Endothelial cell of umbilical vein (primary cell): ENCODE data around the gene SAC3D1. TPM values are rescaled to one million over a fixed set of nuclear protein-coding genes. Genes with fewer than 3 reads are reported as not detected.

Experiments used
- BruUV-seq: library from RNA; stranded (reverse); fragments of 400-500 nt; replicated peaks from 2 replicates; lab custom pipeline; 2021; lab: Mats Ljungman, UMichigan
- CTCF ChIA-PET: fragments of 300-600, 350-600 bp; sonication (Branson Sonifier 250); formaldehyde crosslinking; loops from one replicate; lab custom pipeline; 2021; ENCODE audit warnings: antibody characterized with exemption, inconsistent platforms; lab: Charles Lee
- POLR2A ChIA-PET: fragments of 300-600, 350-600 bp; sonication (Branson Sonifier 250); formaldehyde crosslinking; loops from one replicate; lab custom pipeline; 2021; ENCODE audit warnings: antibody characterized with exemption, inconsistent platforms; lab: Charles Lee
- DNase-seq: peaks from one replicate; pipeline ENCODE4 v3.0.0-alpha.2; 2011; ENCODE audit warnings: low read depth, low spot score
- FAIRE-seq: peaks from 2 replicates; lab custom pipeline; 2011; peaks lifted over from hg19 to GRCh38; lab: Jason Lieb, UNC
- H2AFZ ChIP-seq: 2 replicates; pipeline ENCODE4 v1.6.0; 2012; ENCODE audit warnings: low read depth, low read length, control low read depth, inconsistent platforms
- H3K27ac ChIP-seq: 2 replicates; pipeline ENCODE4 v1.5.1; 2011; ENCODE audit warnings: low read depth, mild to moderate bottlenecking, control low read depth, low read length, moderate library complexity; ENCODE audit not compliant: insufficient read depth
- H3K27me3 ChIP-seq, 2 experiments: 2 replicates each; pipeline versions ENCODE4 v1.6.0 to v1.6.1; 2011; ENCODE audit warnings: low read length in 2 of 2, mixed read lengths in 1 of 2; ENCODE audit not compliant: control insufficient read depth in 2 of 2, insufficient read depth in 2 of 2
- H3K36me3 ChIP-seq, 2 experiments: 2 replicates in 1 of 2; 3 replicates in 1 of 2; pipeline ENCODE4 v1.5.1; 2011; ENCODE audit warnings: low read length in 2 of 2, mild to moderate bottlenecking in 1 of 2, moderate library complexity in 1 of 2; ENCODE audit not compliant: control insufficient read depth in 2 of 2, insufficient read depth in 2 of 2; ENCODE audit errors: extremely low read depth in 1 of 2
- H3K4me1 ChIP-seq: 3 replicates; pipeline ENCODE4 v1.5.1; 2011; ENCODE audit warnings: mild to moderate bottlenecking, low read length; ENCODE audit not compliant: control insufficient read depth, insufficient read depth; ENCODE audit errors: extremely low read depth
- H3K4me2 ChIP-seq: 2 replicates; pipeline ENCODE4 v1.6.1; 2011; ENCODE audit warnings: low read length, control low read depth, mixed read lengths; ENCODE audit not compliant: insufficient read depth
- H3K4me3 ChIP-seq, 3 experiments: fragments of 200-600 bp in 1 of 3; sonication (generic), shearing (Covaris generic) in 1 of 3; replicated peaks in 1 of 3; 2 replicates each; pipeline ENCODE4 v1.5.1; 2011 to 2016; ENCODE audit warnings: control low read depth in 3 of 3, low read length in 3 of 3, mild to moderate bottlenecking in 2 of 3, inconsistent platforms in 1 of 3, low read depth in 1 of 3, moderate library complexity in 1 of 3; ENCODE audit not compliant: insufficient read depth in 1 of 3
- H3K79me2 ChIP-seq: 2 replicates; pipeline ENCODE4 v1.6.0; 2012; ENCODE audit warnings: low read length, inconsistent platforms; ENCODE audit not compliant: control insufficient read depth, insufficient read depth
- H3K9ac ChIP-seq: replicated peaks from 2 replicates; pipeline ENCODE3; 2011; ENCODE audit warnings: low read length, control low read depth; ENCODE audit not compliant: insufficient read depth; ENCODE audit errors: extremely low read depth
- H3K9me1 ChIP-seq: replicated peaks from 3 replicates; pipeline ENCODE4 v1.6.0; 2011; ENCODE audit warnings: mild to moderate bottlenecking, low read length; ENCODE audit not compliant: control insufficient read depth, insufficient read depth; ENCODE audit errors: extremely low read depth
- H3K9me3 ChIP-seq: replicated peaks from 2 replicates; pipeline ENCODE4 v1.5.1; 2012; ENCODE audit warnings: low read length, inconsistent platforms; ENCODE audit not compliant: control insufficient read depth, insufficient read depth
- H4K20me1 ChIP-seq: replicated peaks from 2 replicates; pipeline ENCODE3; 2011; ENCODE audit warnings: mild to moderate bottlenecking, low read length; ENCODE audit not compliant: control insufficient read depth, insufficient read depth; ENCODE audit errors: extremely low read depth
- EZH2 ChIP-seq: IDR thresholded peaks from 2 replicates; pipeline ENCODE4 v1.6.1; 2012; ENCODE audit warnings: borderline replicate concordance, low read depth, mild to moderate bottlenecking, moderate library complexity, low read length, inconsistent platforms; ENCODE audit not compliant: severe bottlenecking
- FOS ChIP-seq: IDR thresholded peaks from 2 replicates; pipeline ENCODE4 v1.6.1; 2011; ENCODE audit warnings: mild to moderate bottlenecking, low read length, moderate library complexity, borderline replicate concordance; ENCODE audit not compliant: insufficient read depth
- GATA2 ChIP-seq: IDR thresholded peaks from 2 replicates; pipeline ENCODE4 v1.7.0; 2011; ENCODE audit warnings: low read depth, mild to moderate bottlenecking, moderate library complexity, mixed read lengths, low read length; ENCODE audit not compliant: insufficient read length, insufficient read depth
- JUN ChIP-seq: IDR thresholded peaks from 2 replicates; pipeline ENCODE4 v1.6.1; 2011; ENCODE audit warnings: borderline replicate concordance, low read depth; ENCODE audit not compliant: insufficient read length, insufficient read depth
- MYC ChIP-seq: IDR thresholded peaks from one replicate; pipeline ENCODE4 v1.6.1; 2011; ENCODE audit warnings: mild to moderate bottlenecking, low read depth, low read length
- POLR2A ChIP-seq: IDR thresholded peaks from 2 replicates; pipeline ENCODE4 v1.6.1; 2012; ENCODE audit warnings: low read depth, mild to moderate bottlenecking, control low read depth, low read length
- POLR2AphosphoS5 ChIP-seq: IDR thresholded peaks from 2 replicates; pipeline ENCODE4 v1.6.1; 2012; ENCODE audit warnings: low read depth, mild to moderate bottlenecking, control low read depth, low read length, moderate library complexity; ENCODE audit not compliant: insufficient read depth
- dilution Hi-C: fragments of 300-500 bp; cut with MboI; formaldehyde crosslinking; loops from one replicate; pipeline ENCODE4 v1.15.0; 2019; ENCODE audit warnings: low sequenced_read_pairs; ENCODE audit not compliant: extremely low pct_ligation_motif_present
- intact Hi-C: fragments of 100-400 bp; cut with micrococcal nuclease; formaldehyde crosslinking; loops from one replicate; pipeline ENCODE4 v1.10.0; 2022
- polyA plus RNA-seq, 4 experiments: library from polyadenylated mRNA; depleted of rRNA in 3 of 4; stranded (reverse) in 3 of 4; unstranded in 1 of 4; fragments of >200 nt; gene quantifications; 2 replicates each; pipeline versions ENCODE4 v1.2.1 to v1.2.3, GENCODE V29; 2011 to 2012; ENCODE audit warnings: missing spikeins in 1 of 4
- total RNA-seq: library from RNA; stranded (reverse); gene quantifications from 2 replicates; pipeline ENCODE4 v1.2.3, GENCODE V29; 2021
- TF ChIP-seq, protein P1 (sequence below): IDR thresholded peaks from 2 replicates; pipeline ENCODE4 v1.6.1; 2011; ENCODE audit not compliant: insufficient read depth, insufficient read length
- TF ChIP-seq, protein P2 (sequence below), 2 donors: IDR thresholded peaks; 1 replicate in 1 of 2; 2 replicates in 1 of 2; pipeline ENCODE4 v1.5.1; 2011; ENCODE audit warnings: low read length in 2 of 2, mild to moderate bottlenecking in 2 of 2, moderate library complexity in 2 of 2, control low read depth in 1 of 2, inconsistent platforms in 1 of 2, low read depth in 1 of 2; ENCODE audit not compliant: insufficient read depth in 1 of 2; ENCODE audit errors: extremely low read depth in 1 of 2

SAC3D1 gene
- total and polyA plus RNA-seq, 2 donors (not counting 3 experiments of a cell fraction or from before 2014, with no cell fraction given), result 16.6 to 17.0 TPM

DNA sequence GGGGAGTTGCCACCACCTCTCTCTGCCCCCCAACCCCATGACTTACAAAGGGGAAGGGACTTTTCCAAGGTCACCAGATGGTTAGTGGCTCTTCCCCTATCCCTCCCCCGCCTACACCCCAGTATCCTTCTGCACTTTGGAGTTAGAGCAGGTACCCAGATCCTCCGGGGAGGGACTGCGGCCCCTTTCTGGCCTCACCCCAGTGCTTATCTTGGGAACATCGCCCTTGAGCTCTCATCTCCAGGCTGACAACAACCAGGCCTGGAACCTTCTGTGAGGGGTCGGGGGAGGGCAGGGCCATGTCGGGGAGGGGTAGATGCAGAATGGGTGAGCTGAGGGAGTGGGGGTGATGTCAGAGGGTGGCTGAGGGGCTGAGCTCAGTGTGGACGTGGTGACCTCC is 24.8 kb downstream of the SAC3D1 start:
- Histone ChIP-seq H4K20me1 (no peaks in the 10 kb centered on the region), H3K27ac (no peak overlapping the region), H3K4me2 (no peak overlapping the region), H3K36me3 (no peaks in the 10 kb centered on the region), H3K4me1 (no peaks in the 10 kb centered on the region), H3K9ac (no peak overlapping the region), H3K4me3 (no peak overlapping the region), H2AFZ (no peak overlapping the region), H3K79me2 (no peaks in the 10 kb centered on the region), H3K27me3 (no peaks in the 10 kb centered on the region), H3K9me3 (no peaks in the 10 kb centered on the region), H3K9me1 (no peaks in the 10 kb centered on the region)
- DNase-seq (no peak), FAIRE-seq (no peak)
- POLR2A ChIA-PET, result interaction anchor here (0.6 kb wide), 1 partner anchor 265 kb away, joined by 12 read pairs; no protein-coding TSS in a partner anchor
- dilution Hi-C loops, result no loop called here
- no TSS peak for BruUV-seq
- TF ChIP-seq EZH2 (no peak), JUN (no peak), GATA2 (no peak), POLR2AphosphoS5 (no peak), POLR2A (no peak), MYC (no peak), FOS (no peak)
- TF ChIP-seq, protein P1, sequence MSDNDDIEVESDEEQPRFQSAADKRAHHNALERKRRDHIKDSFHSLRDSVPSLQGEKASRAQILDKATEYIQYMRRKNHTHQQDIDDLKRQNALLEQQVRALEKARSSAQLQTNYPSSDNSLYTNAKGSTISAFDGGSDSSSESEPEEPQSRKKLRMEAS, result no peak
- TF ChIP-seq, protein P2, sequence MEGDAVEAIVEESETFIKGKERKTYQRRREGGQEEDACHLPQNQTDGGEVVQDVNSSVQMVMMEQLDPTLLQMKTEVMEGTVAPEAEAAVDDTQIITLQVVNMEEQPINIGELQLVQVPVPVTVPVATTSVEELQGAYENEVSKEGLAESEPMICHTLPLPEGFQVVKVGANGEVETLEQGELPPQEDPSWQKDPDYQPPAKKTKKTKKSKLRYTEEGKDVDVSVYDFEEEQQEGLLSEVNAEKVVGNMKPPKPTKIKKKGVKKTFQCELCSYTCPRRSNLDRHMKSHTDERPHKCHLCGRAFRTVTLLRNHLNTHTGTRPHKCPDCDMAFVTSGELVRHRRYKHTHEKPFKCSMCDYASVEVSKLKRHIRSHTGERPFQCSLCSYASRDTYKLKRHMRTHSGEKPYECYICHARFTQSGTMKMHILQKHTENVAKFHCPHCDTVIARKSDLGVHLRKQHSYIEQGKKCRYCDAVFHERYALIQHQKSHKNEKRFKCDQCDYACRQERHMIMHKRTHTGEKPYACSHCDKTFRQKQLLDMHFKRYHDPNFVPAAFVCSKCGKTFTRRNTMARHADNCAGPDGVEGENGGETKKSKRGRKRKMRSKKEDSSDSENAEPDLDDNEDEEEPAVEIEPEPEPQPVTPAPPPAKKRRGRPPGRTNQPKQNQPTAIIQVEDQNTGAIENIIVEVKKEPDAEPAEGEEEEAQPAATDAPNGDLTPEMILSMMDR (IDR thresholded peaks at IDR 0.05; ENCODE audit: extremely low read depth in 1 of 2, insufficient read depth in 1 of 2, low read depth in 1 of 2, low read length in 2 of 2), result no peak
- intact Hi-C loops, result no loop called here
- CTCF ChIA-PET, result no interaction called here
